Activated naive CD8-positive, alpha-beta T cell treated with anti-CD3 and anti-CD28 coated beads, Interleukin-2, amount 50 U/mL, for 24 hours (primary cell): ENCODE data around the gene DCST2.

ENCODE experiments used
- ATAC-seq: fragments of 150-1000 bp; cut with Tn5 transposase; one replicate; pipeline ENCODE4 v1.10.0; 2021
- DNase-seq: peaks from one replicate; pipeline ENCODE4 v3.0.0; 2021
- H3K27ac Mint-ChIP-seq: one replicate; pipeline ENCODE4 v1.8.0; 2021; ENCODE audit warnings: mild to moderate bottlenecking, mixed read lengths
- H3K27me3 Mint-ChIP-seq: one replicate; pipeline ENCODE4 v1.8.0; 2021; ENCODE audit warnings: mixed read lengths
- H3K36me3 Mint-ChIP-seq: one replicate; pipeline ENCODE4 v1.8.0; 2021; ENCODE audit warnings: low read depth, mixed read lengths
- H3K4me1 Mint-ChIP-seq: one replicate; pipeline ENCODE4 v1.8.0; 2021; ENCODE audit warnings: mixed read lengths
- H3K4me3 Mint-ChIP-seq: one replicate; pipeline ENCODE4 v1.8.0; 2021; ENCODE audit warnings: mild to moderate bottlenecking, moderate library complexity, mixed read lengths
- H3K9me3 Mint-ChIP-seq: one replicate; pipeline ENCODE4 v1.8.0; 2021; ENCODE audit warnings: mixed read lengths

The DCST2 gene

GRCh38 chr1:155062151-155062686 lies 28.6 kb upstream of the DCST2 start:
- no peaks in the 10 kb centered on the region for H3K9me3 Mint-ChIP-seq
- ATAC-seq (no peak), DNase-seq (no peak)
- H3K27me3 Mint-ChIP-seq, result peaks cover 2% of the 10 kb centered on the region
- H3K4me3 Mint-ChIP-seq, result no peak overlapping the region
- H3K4me1 Mint-ChIP-seq, result peaks cover 29% of the 10 kb centered on the region
- no peak overlapping the region for H3K27ac Mint-ChIP-seq
- H3K36me3 Mint-ChIP-seq, result peaks cover 7% of the 10 kb centered on the region

- H3K4me1 Mint-ChIP-seq, result peaks cover 29% of the 10 kb centered on the region
- H3K9me3 Mint-ChIP-seq, result no peaks in the 10 kb centered on the region
- H3K27ac Mint-ChIP-seq, result no peak overlapping the region
- DNase-seq (peak; percentile 99), ATAC-seq (peak; percentile 62)
- H3K27me3 Mint-ChIP-seq, result peaks cover 2% of the 10 kb centered on the region
- H3K36me3 Mint-ChIP-seq, result peaks cover 7% of the 10 kb centered on the region
- H3K4me3 Mint-ChIP-seq, result no peak overlapping the region
Measured at GRCh38 chr1:155061381-155062150, 28.0 kb upstream of the DCST2 start.

GRCh38 chr1:155060736-155061135 lies 27.2 kb upstream of the DCST2 start:
- Mint-ChIP-seq H3K9me3 (no peaks in the 10 kb centered on the region), H3K27ac (no peak overlapping the region), H3K4me3 (no peak overlapping the region), H3K27me3 (peaks cover 2% of the 10 kb centered on the region), H3K4me1 (peaks cover 29% of the 10 kb centered on the region), H3K36me3 (peaks cover 10% of the 10 kb centered on the region)
- DNase-seq, result no peak
- no peak for ATAC-seq

GRCh38 chr1:155057788-155058211 lies 24.2 kb upstream of the DCST2 start:
- H3K9me3 Mint-ChIP-seq, result no peaks in the 10 kb centered on the region
- H3K27me3 Mint-ChIP-seq, result no peaks in the 10 kb centered on the region
- H3K27ac Mint-ChIP-seq, result no peak overlapping the region
- no peak for DNase-seq
- ATAC-seq, result no peak
- no peak overlapping the region for H3K4me3 Mint-ChIP-seq
- H3K36me3 Mint-ChIP-seq, result peaks cover 14% of the 10 kb centered on the region
- peaks cover 17% of the 10 kb centered on the region for H3K4me1 Mint-ChIP-seq

GRCh38 chr1:155057104-155057503 lies 23.5 kb upstream of the DCST2 start:
- no peaks in the 10 kb centered on the region for H3K9me3 Mint-ChIP-seq
- no peak overlapping the region for H3K4me3 Mint-ChIP-seq
- peaks cover 18% of the 10 kb centered on the region for H3K4me1 Mint-ChIP-seq
- no peak for ATAC-seq
- DNase-seq, result no peak
- H3K27ac Mint-ChIP-seq, result no peak overlapping the region
- peaks cover 14% of the 10 kb centered on the region for H3K36me3 Mint-ChIP-seq
- no peaks in the 10 kb centered on the region for H3K27me3 Mint-ChIP-seq

GRCh38 chr1:155053531-155054105 lies 20.0 kb upstream of the DCST2 start:
- Mint-ChIP-seq H3K27ac (no peak overlapping the region), H3K36me3 (peaks cover 7% of the 10 kb centered on the region), H3K9me3 (no peaks in the 10 kb centered on the region), H3K4me3 (no peak overlapping the region), H3K4me1 (peaks cover 25% of the 10 kb centered on the region), H3K27me3 (no peaks in the 10 kb centered on the region)
- DNase-seq, result no peak
- no peak for ATAC-seq

GRCh38 chr1:155052439-155053395 lies 19.1 kb upstream of the DCST2 start:
- DNase-seq, result peak; percentile 33
- H3K9me3 Mint-ChIP-seq, result no peaks in the 10 kb centered on the region
- H3K27me3 Mint-ChIP-seq, result no peaks in the 10 kb centered on the region
- ATAC-seq, result peak; percentile 31
- peaks cover 7% of the 10 kb centered on the region for H3K36me3 Mint-ChIP-seq
- H3K27ac Mint-ChIP-seq, result peak overlapping the region; percentile 61
- H3K4me1 Mint-ChIP-seq, result peaks cover 25% of the 10 kb centered on the region
- peak overlapping the region; percentile 81 for H3K4me3 Mint-ChIP-seq

GRCh38 chr1:155051777-155052398 lies 18.3 kb upstream of the DCST2 start:
- ATAC-seq (no peak), DNase-seq (peak; percentile 46)
- Mint-ChIP-seq H3K4me1 (peaks cover 25% of the 10 kb centered on the region), H3K27me3 (no peaks in the 10 kb centered on the region), H3K4me3 (peak overlapping the region; percentile 81), H3K36me3 (peaks cover 7% of the 10 kb centered on the region), H3K27ac (peak overlapping the region; percentile 61), H3K9me3 (no peaks in the 10 kb centered on the region)

- no peaks in the 10 kb centered on the region for H3K9me3 Mint-ChIP-seq
- ATAC-seq, result peak; percentile 13
- DNase-seq, result no peak
- peaks cover 25% of the 10 kb centered on the region for H3K4me1 Mint-ChIP-seq
- H3K27me3 Mint-ChIP-seq, result no peaks in the 10 kb centered on the region
- H3K27ac Mint-ChIP-seq, result no peak overlapping the region
- peaks cover 4% of the 10 kb centered on the region for H3K36me3 Mint-ChIP-seq
- peak overlapping the region; percentile 81 for H3K4me3 Mint-ChIP-seq
Measured at GRCh38 chr1:155051342-155051776, 17.8 kb upstream of the DCST2 start.

- Mint-ChIP-seq H3K4me1 (peaks cover 25% of the 10 kb centered on the region), H3K27ac (peak within 1 kb of the TSS; percentile 73), H3K4me3 (peak within 1 kb of the TSS; percentile 81), H3K9me3 (no peaks in the 10 kb centered on the region), H3K27me3 (no peaks in the 10 kb centered on the region), H3K36me3 (peaks cover 4% of the 10 kb centered on the region)
- DNase-seq (peak; percentile 87), ATAC-seq (peak; percentile 68)
Measured at GRCh38 chr1:155050560-155051341, 17.2 kb upstream of the DCST2 start, which contains the start of gene ADAM15. Gene ADAM15, plus strand, starts transcription at chr1:155051316. Its CDS starts 71 bp downstream, at chr1:155051387.

- H3K36me3 Mint-ChIP-seq, result peaks cover 1% of the 10 kb centered on the region
- no peaks in the 10 kb centered on the region for H3K27me3 Mint-ChIP-seq
- ATAC-seq (no peak), DNase-seq (no peak)
- peaks cover 32% of the 10 kb centered on the region for H3K4me1 Mint-ChIP-seq
- H3K9me3 Mint-ChIP-seq, result no peaks in the 10 kb centered on the region
- H3K27ac Mint-ChIP-seq, result peak overlapping the region; percentile 31
- peak overlapping the region; percentile 78 for H3K4me3 Mint-ChIP-seq
Measured at GRCh38 chr1:155049651-155050559, 16.3 kb upstream of the DCST2 start.

- Mint-ChIP-seq H3K4me3 (no peak overlapping the region), H3K9me3 (no peaks in the 10 kb centered on the region), H3K27ac (no peak overlapping the region), H3K4me1 (peaks cover 37% of the 10 kb centered on the region), H3K27me3 (no peaks in the 10 kb centered on the region), H3K36me3 (no peaks in the 10 kb centered on the region)
- no peak for DNase-seq
- no peak for ATAC-seq
Measured at GRCh38 chr1:155048449-155049334, 15.1 kb upstream of the DCST2 start.
